HG02840 (cell line): ENCODE data around the gene L3MBTL4.
"Not testable (repeated sequence)": the region's sequence is repeated elsewhere in the genome, so short reads cannot be mapped to it uniquely, and the experiment has no call there.

ENCODE experiments used
- ATAC-seq: cut with Tn5 transposase; IDR thresholded peaks from one replicate; pipeline ENCODE4 v1.9.1; 2021; ENCODE audit warnings: mild to moderate bottlenecking, moderate library complexity, moderate number of reproducible peaks; ENCODE audit not compliant: unreplicated experiment, low FRiP score

The L3MBTL4 gene

GRCh38 chr18:6408543-6408942 is 6.2 kb downstream of the L3MBTL4 start:
- ATAC-seq = not testable (repeated sequence)

GRCh38 chr18:6406910-6407470 is 7.7 kb downstream of the L3MBTL4 start:
- ATAC-seq = no peak

- no peak for ATAC-seq
Observed at GRCh38 chr18:6406075-6406909, 8.4 kb downstream of the L3MBTL4 start.

GRCh38 chr18:6405237-6406074 is 9.3 kb downstream of the L3MBTL4 start:
- no peak for ATAC-seq

GRCh38 chr18:6404834-6405233 is 9.9 kb downstream of the L3MBTL4 start:
- no peak for ATAC-seq

- ATAC-seq = no peak
Observed at GRCh38 chr18:6401687-6402086, 13.0 kb downstream of the L3MBTL4 start.

GRCh38 chr18:6399776-6400175 is 14.9 kb downstream of the L3MBTL4 start:
- ATAC-seq = no peak

GRCh38 chr18:6397931-6398566 is 16.7 kb downstream of the L3MBTL4 start:
- no peak for ATAC-seq

- no peak for ATAC-seq
Observed at GRCh38 chr18:6396847-6397246, 17.9 kb downstream of the L3MBTL4 start.

GRCh38 chr18:6396276-6396675 is 18.4 kb downstream of the L3MBTL4 start:
- no peak for ATAC-seq

- ATAC-seq = no peak
Observed at GRCh38 chr18:6389005-6389404, 25.7 kb downstream of the L3MBTL4 start.

GRCh38 chr18:6382963-6383362 is 31.7 kb downstream of the L3MBTL4 start:
- ATAC-seq = no peak

- ATAC-seq = not testable (repeated sequence)
Observed at GRCh38 chr18:6377473-6377872, 37.2 kb downstream of the L3MBTL4 start.

- no peak for ATAC-seq
Observed at GRCh38 chr18:6376433-6377229, 38.1 kb downstream of the L3MBTL4 start.

- no peak for ATAC-seq
Observed at GRCh38 chr18:6374935-6375529, 39.7 kb downstream of the L3MBTL4 start.

- no peak for ATAC-seq
Observed at GRCh38 chr18:6374340-6374739, 40.4 kb downstream of the L3MBTL4 start.

- ATAC-seq = no peak
Observed at GRCh38 chr18:6373187-6373586, 41.5 kb downstream of the L3MBTL4 start.

- ATAC-seq = no peak
Observed at GRCh38 chr18:6370886-6371635, 43.6 kb downstream of the L3MBTL4 start.

GRCh38 chr18:6370410-6370809 is 44.3 kb downstream of the L3MBTL4 start:
- no peak for ATAC-seq
